Right lobe of liver (tissue), 4 donors: Measurements from ENCODE around the gene KRTAP1-3.
"Not testable (repeated sequence)": the region's sequence is repeated elsewhere in the genome, so short reads cannot be mapped to it uniquely, and the experiment has no call there.

Experiments used
- POLR2A ChIP-seq: fragments of 450-650 bp; IDR thresholded peaks from one replicate; pipeline ENCODE4 v1.6.1; 2017; ENCODE audit warnings: antibody characterized with exemption, mild to moderate bottlenecking
- TF ChIP-seq, protein P1 (sequence below), 4 donors: fragments of 200-600 bp in 3 of 4; fragments of 450-650 bp in 1 of 4; IDR thresholded peaks; one replicate each; pipeline versions ENCODE4 v1.5.1 to v1.8.0; 2016 to 2022; ENCODE audit warnings: antibody characterized with exemption in 4 of 4, mild to moderate bottlenecking in 2 of 4
- donor health status: DM: no; HTN: no; CAD: no.
- donor health status: DM: no; HTN: no; CAD: no.
- donor health status: DM: no; HTN: yes; CAD: no.

DNA sequence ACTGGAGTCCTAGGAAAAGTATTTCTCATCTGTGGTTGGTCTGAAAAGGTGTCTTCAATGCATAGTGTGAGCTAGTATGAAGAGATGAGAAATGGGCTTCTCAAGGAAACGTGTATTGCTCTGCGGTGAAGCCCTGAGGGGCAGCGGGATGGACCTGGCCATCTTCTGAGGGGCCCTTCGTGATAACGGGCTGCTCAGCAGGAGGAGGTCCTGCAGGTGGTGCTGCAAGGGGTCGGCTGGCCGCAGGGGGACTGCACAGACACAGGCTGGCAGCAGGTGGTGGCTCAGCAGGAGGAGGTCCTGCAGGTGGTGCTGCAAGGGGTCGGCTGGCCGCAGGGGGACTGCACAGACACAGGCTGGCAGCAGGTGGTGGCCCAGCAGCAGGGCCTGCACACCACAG is 19.9 kb upstream of the KRTAP1-3 start:
- TF ChIP-seq, protein P1, sequence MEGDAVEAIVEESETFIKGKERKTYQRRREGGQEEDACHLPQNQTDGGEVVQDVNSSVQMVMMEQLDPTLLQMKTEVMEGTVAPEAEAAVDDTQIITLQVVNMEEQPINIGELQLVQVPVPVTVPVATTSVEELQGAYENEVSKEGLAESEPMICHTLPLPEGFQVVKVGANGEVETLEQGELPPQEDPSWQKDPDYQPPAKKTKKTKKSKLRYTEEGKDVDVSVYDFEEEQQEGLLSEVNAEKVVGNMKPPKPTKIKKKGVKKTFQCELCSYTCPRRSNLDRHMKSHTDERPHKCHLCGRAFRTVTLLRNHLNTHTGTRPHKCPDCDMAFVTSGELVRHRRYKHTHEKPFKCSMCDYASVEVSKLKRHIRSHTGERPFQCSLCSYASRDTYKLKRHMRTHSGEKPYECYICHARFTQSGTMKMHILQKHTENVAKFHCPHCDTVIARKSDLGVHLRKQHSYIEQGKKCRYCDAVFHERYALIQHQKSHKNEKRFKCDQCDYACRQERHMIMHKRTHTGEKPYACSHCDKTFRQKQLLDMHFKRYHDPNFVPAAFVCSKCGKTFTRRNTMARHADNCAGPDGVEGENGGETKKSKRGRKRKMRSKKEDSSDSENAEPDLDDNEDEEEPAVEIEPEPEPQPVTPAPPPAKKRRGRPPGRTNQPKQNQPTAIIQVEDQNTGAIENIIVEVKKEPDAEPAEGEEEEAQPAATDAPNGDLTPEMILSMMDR (IDR thresholded peaks at IDR 0.05), result not testable (repeated sequence)
- not testable (repeated sequence) for TF ChIP-seq POLR2A
